Measurements from ENCODE around the gene FEZ2. TPM values are rescaled to one million over a fixed set of nuclear protein-coding genes. Genes with fewer than 3 reads are reported as not detected.

The FEZ2 gene
- total RNA-seq, 4 donors from 2014 or later = 38.6 to 77.0 (median 46.2) TPM

- Histone ChIP-seq H3K4me3 (no peak overlapping the region), H3K27ac (no peak overlapping the region), H3K27me3 (no peaks in the 10 kb centered on the region), H3K9me3 (no peaks in the 10 kb centered on the region), H3K4me1 (peaks cover 0 to 23% (median 0%) of the 10 kb centered on the region in 3 donors), H3K36me3 (peaks cover 3 to 71% of the 10 kb centered on the region in 2 donors)
- ATAC-seq = no peak
- no peak for TF ChIP-seq CTCF (IDR thresholded peaks at IDR 0.05)
- TF ChIP-seq POLR2A (IDR thresholded peaks at IDR 0.05) = no peak
- TF ChIP-seq POLR2AphosphoS5 (IDR thresholded peaks at IDR 0.05) = no peak
- no peak for TF ChIP-seq EP300 (IDR thresholded peaks at IDR 0.05)
- 83% methylated on average over 2 of the region's 2 CpGs for WGBS, 2 donors (ENCODE audit: low coverage in 1 of 2)
Observed at GRCh38 chr2:36574560-36574959, 23.4 kb downstream of the FEZ2 start.

GRCh38 chr2:36573165-36573564 lies 24.8 kb downstream of the FEZ2 start:
- ATAC-seq = no peak
- Histone ChIP-seq H3K4me3 (no peak overlapping the region), H3K36me3 (peaks cover 0 to 57% of the 10 kb centered on the region in 2 donors), H3K27me3 (no peaks in the 10 kb centered on the region), H3K27ac (no peak overlapping the region), H3K9me3 (no peaks in the 10 kb centered on the region), H3K4me1 (peaks cover 0 to 36% (median 0%) of the 10 kb centered on the region in 3 donors)
- TF ChIP-seq POLR2A (IDR thresholded peaks at IDR 0.05) = no peak
- no peak for TF ChIP-seq POLR2AphosphoS5 (IDR thresholded peaks at IDR 0.05)
- no peak for TF ChIP-seq CTCF (IDR thresholded peaks at IDR 0.05)
- no peak for TF ChIP-seq EP300 (IDR thresholded peaks at IDR 0.05)
- WGBS, 2 donors (ENCODE audit: low coverage in 1 of 2) = 75 to 91% methylated on average over 1 of the region's 1 CpG

- Histone ChIP-seq H3K4me1 (peaks cover 0 to 36% (median 0%) of the 10 kb centered on the region in 3 donors), H3K27ac (no peak overlapping the region), H3K36me3 (peaks cover 0 to 53% of the 10 kb centered on the region in 2 donors), H3K9me3 (no peaks in the 10 kb centered on the region), H3K4me3 (no peak overlapping the region), H3K27me3 (no peaks in the 10 kb centered on the region)
- no peak for TF ChIP-seq CTCF (IDR thresholded peaks at IDR 0.05)
- no peak for TF ChIP-seq POLR2AphosphoS5 (IDR thresholded peaks at IDR 0.05)
- no peak for TF ChIP-seq POLR2A (IDR thresholded peaks at IDR 0.05)
- TF ChIP-seq EP300 (IDR thresholded peaks at IDR 0.05) = no peak
- ATAC-seq = no peak
- 30 to 59% methylated on average over 3 to 4 of the region's 4 CpGs for WGBS, 2 donors (ENCODE audit: low coverage in 1 of 2)
Observed at GRCh38 chr2:36572719-36573059, 25.3 kb downstream of the FEZ2 start.

GRCh38 chr2:36572054-36572718 lies 25.8 kb downstream of the FEZ2 start:
- Histone ChIP-seq H3K4me3 (no peak overlapping the region), H3K36me3 (peaks cover 0 to 48% of the 10 kb centered on the region in 2 donors), H3K27me3 (no peaks in the 10 kb centered on the region), H3K4me1 (peaks cover 0 to 36% (median 0%) of the 10 kb centered on the region in 3 donors), H3K9me3 (no peaks in the 10 kb centered on the region), H3K27ac (no peak overlapping the region)
- ATAC-seq = no peak
- WGBS, 2 donors (ENCODE audit: low coverage in 1 of 2) = 42 to 63% methylated on average over 2 to 3 of the region's 3 CpGs
- TF ChIP-seq POLR2A (IDR thresholded peaks at IDR 0.05) (no peak), POLR2AphosphoS5 (IDR thresholded peaks at IDR 0.05) (no peak), EP300 (IDR thresholded peaks at IDR 0.05) (no peak), CTCF (IDR thresholded peaks at IDR 0.05) (no peak)

- ATAC-seq = no peak
- TF ChIP-seq POLR2A (IDR thresholded peaks at IDR 0.05) (no peak), CTCF (IDR thresholded peaks at IDR 0.05) (no peak), POLR2AphosphoS5 (IDR thresholded peaks at IDR 0.05) (no peak), EP300 (IDR thresholded peaks at IDR 0.05) (no peak)
- no peaks in the 10 kb centered on the region for H3K27me3 ChIP-seq
- no peak overlapping the region for H3K4me3 ChIP-seq
- H3K9me3 ChIP-seq = no peaks in the 10 kb centered on the region
- WGBS, 2 donors (ENCODE audit: low coverage in 1 of 2) = 57 to 100% methylated on average over 1 of the region's 1 CpG
- peaks cover 0 to 25% (median 0%) of the 10 kb centered on the region in 3 donors for H3K4me1 ChIP-seq
- H3K36me3 ChIP-seq = peaks cover 0 to 36% of the 10 kb centered on the region in 2 donors
- H3K27ac ChIP-seq = no peak overlapping the region
Observed at GRCh38 chr2:36570416-36570815, 27.6 kb downstream of the FEZ2 start.
